IMR-90 (cell line): ENCODE results near the gene FAM174B. TPM values are rescaled to one million over a fixed set of nuclear protein-coding genes. Genes with fewer than 3 reads are reported as not detected.

Source experiments
- ATAC-seq: fragments of 200-7000 bp; cut with Tn5 transposase; 2 replicates; pipeline ENCODE4 v1.9.1; 2020; ENCODE audit warnings: low read depth, mild to moderate bottlenecking, moderate library complexity
- BruUV-seq: library from RNA; stranded (reverse); fragments of 400-500 nt; replicated peaks from 2 replicates; lab custom pipeline; 2021; lab: Mats Ljungman, UMichigan
- CTCF ChIA-PET: fragments of 300-600 bp; formaldehyde crosslinking; extraction: SDS; loops from one replicate; lab custom pipeline; 2021; ENCODE audit warnings: antibody characterized with exemption; lab: Yijun Ruan, JAX
- POLR2A ChIA-PET: fragments of 300-600 bp; sonication (Branson Sonifier 250); formaldehyde crosslinking; loops from one replicate; lab custom pipeline; 2022; ENCODE audit warnings: antibody characterized with exemption; ENCODE audit not compliant: unreplicated experiment; lab: Charles Lee
- DNase-seq: peaks from one replicate; pipeline ENCODE4 v3.0.0; 2013
- H2AFZ ChIP-seq: replicated peaks from 2 replicates; pipeline ENCODE3; 2013; ENCODE audit warnings: low read length, mild to moderate bottlenecking; ENCODE audit not compliant: poor library complexity
- H2AK5ac ChIP-seq: 2 replicates; pipeline ENCODE4 v1.6.1; 2013; ENCODE audit warnings: low read depth, low read length, inconsistent platforms
- H2AK9ac ChIP-seq: replicated peaks from 2 replicates; pipeline ENCODE3; 2013; ENCODE audit warnings: mild to moderate bottlenecking, low read depth, low read length, moderate library complexity; ENCODE audit not compliant: poor library complexity
- H2BK120ac ChIP-seq: 2 replicates; pipeline ENCODE4 v1.6.1; 2013; ENCODE audit warnings: low read depth, low read length, inconsistent platforms
- H2BK15ac ChIP-seq: 3 replicates; pipeline ENCODE4 v1.6.1; 2013; ENCODE audit warnings: low read depth, low read length, inconsistent platforms
- H2BK20ac ChIP-seq: 2 replicates; pipeline ENCODE4 v1.6.1; 2013; ENCODE audit warnings: low read depth, mild to moderate bottlenecking, inconsistent platforms, low read length, moderate library complexity
- H2BK5ac ChIP-seq: 2 replicates; pipeline ENCODE4 v1.6.1; 2013; ENCODE audit warnings: mild to moderate bottlenecking, low read depth, low read length, inconsistent platforms; ENCODE audit not compliant: poor library complexity, severe bottlenecking
- H3K14ac ChIP-seq: replicated peaks from 2 replicates; pipeline ENCODE4 v1.6.1; 2013; ENCODE audit warnings: low read depth, low read length, inconsistent platforms
- H3K18ac ChIP-seq: 2 replicates; pipeline ENCODE4 v1.6.1; 2013; ENCODE audit warnings: low read depth, low read length, control low read depth
- H3K23ac ChIP-seq: 2 replicates; pipeline ENCODE4 v1.6.1; 2013; ENCODE audit warnings: low read depth, low read length, inconsistent platforms
- H3K27ac ChIP-seq: 2 replicates; pipeline ENCODE4 v1.5.1; 2013; ENCODE audit warnings: mild to moderate bottlenecking, control low read depth, low read length; ENCODE audit not compliant: insufficient read depth
- H3K27me3 ChIP-seq: 2 replicates; pipeline ENCODE4 v1.6.1; 2013; ENCODE audit warnings: low read length; ENCODE audit not compliant: control insufficient read depth, insufficient read depth
- H3K36me3 ChIP-seq: 2 replicates; pipeline ENCODE4 v1.6.1; 2013; ENCODE audit warnings: low read length, mixed read lengths; ENCODE audit not compliant: control insufficient read depth, insufficient read depth
- H3K4ac ChIP-seq: 2 replicates; pipeline ENCODE4 v1.6.1; 2013; ENCODE audit warnings: low read depth, low read length, inconsistent platforms
- H3K4me1 ChIP-seq: 2 replicates; pipeline ENCODE4 v1.6.1; 2013; ENCODE audit warnings: low read length, mixed read lengths; ENCODE audit not compliant: control insufficient read depth, insufficient read depth
- H3K4me2 ChIP-seq: 2 replicates; pipeline ENCODE4 v1.6.1; 2013; ENCODE audit warnings: low read depth, mild to moderate bottlenecking, control low read depth, low read length, moderate library complexity
- H3K4me3 ChIP-seq: 2 replicates; pipeline ENCODE4 v1.5.1; 2013; ENCODE audit warnings: low read depth, mild to moderate bottlenecking, control low read depth, low read length, moderate library complexity; ENCODE audit not compliant: insufficient read depth
- H3K56ac ChIP-seq: 2 replicates; pipeline ENCODE4 v1.6.1; 2013; ENCODE audit warnings: low read length, inconsistent platforms; ENCODE audit not compliant: insufficient read depth; ENCODE audit errors: extremely low read depth
- H3K79me1 ChIP-seq, 2 experiments: 2 replicates each; pipeline ENCODE4 v1.6.1; 2013; ENCODE audit warnings: low read length in 2 of 2, inconsistent platforms in 1 of 2, low read depth in 1 of 2
- H3K9ac ChIP-seq: 2 replicates; pipeline ENCODE4 v1.6.1; 2013; ENCODE audit warnings: low read depth, low read length, control low read depth
- H3K9me1 ChIP-seq: 2 replicates; pipeline ENCODE4 v1.6.1; 2013; ENCODE audit warnings: low read length, inconsistent platforms; ENCODE audit not compliant: insufficient read depth
- H3K9me3 ChIP-seq: 2 replicates; pipeline ENCODE4 v1.6.1; 2013; ENCODE audit warnings: low read length; ENCODE audit not compliant: control insufficient read depth, insufficient read depth
- H4K20me1 ChIP-seq: 2 replicates; pipeline ENCODE4 v1.6.1; 2013; ENCODE audit warnings: low read length, inconsistent platforms; ENCODE audit not compliant: insufficient read depth
- H4K5ac ChIP-seq: 2 replicates; pipeline ENCODE4 v1.6.1; 2013; ENCODE audit warnings: mild to moderate bottlenecking, low read depth, low read length, control low read depth
- H4K8ac ChIP-seq, 2 experiments: 2 replicates each; pipeline ENCODE4 v1.6.1; 2013; ENCODE audit warnings: low read depth in 2 of 2, low read length in 2 of 2, control low read depth in 1 of 2, inconsistent platforms in 1 of 2
- H4K91ac ChIP-seq: 2 replicates; pipeline ENCODE4 v1.6.1; 2013; ENCODE audit warnings: low read depth, low read length, inconsistent platforms; ENCODE audit not compliant: insufficient read depth
- BHLHE40 ChIP-seq: fragments of 150-350 bp; IDR thresholded peaks from 2 replicates; pipeline ENCODE4 v1.6.1; 2016; ENCODE audit warnings: mild to moderate bottlenecking, low read depth, low read length
- CEBPB ChIP-seq: IDR thresholded peaks from 2 replicates; pipeline ENCODE4 v1.6.1; 2012; ENCODE audit warnings: low read depth, low read length, improper control_type of control experiment
- CHD1 ChIP-seq: IDR thresholded peaks from 2 replicates; pipeline ENCODE4 v1.6.1; 2012; ENCODE audit warnings: low read depth, low read length, improper control_type of control experiment
- FOS ChIP-seq: fragments of 150-350 bp; IDR thresholded peaks from 2 replicates; pipeline ENCODE4 v1.6.1; 2016; ENCODE audit warnings: low read depth, low read length
- MAFK ChIP-seq: IDR thresholded peaks from 2 replicates; pipeline ENCODE4 v1.6.1; 2012; ENCODE audit warnings: low read depth, low read length, improper control_type of control experiment
- MAZ ChIP-seq: IDR thresholded peaks from 2 replicates; pipeline ENCODE4 v1.6.1; 2012; ENCODE audit warnings: low read depth, mild to moderate bottlenecking, low read length, improper control_type of control experiment, moderate library complexity, borderline replicate concordance
- MXI1 ChIP-seq: IDR thresholded peaks from 2 replicates; pipeline ENCODE4 v1.6.1; 2012; ENCODE audit warnings: low read depth, mild to moderate bottlenecking, low read length, moderate library complexity, borderline replicate concordance
- NFE2L2 ChIP-seq: fragments of 150-350 bp; IDR thresholded peaks from 2 replicates; pipeline ENCODE4 v1.6.1; 2016; ENCODE audit warnings: low read depth, mild to moderate bottlenecking, low read length
- POLR2A ChIP-seq: IDR thresholded peaks from 2 replicates; pipeline ENCODE4 v1.6.1; 2012; ENCODE audit warnings: mild to moderate bottlenecking, low read depth, low read length
- RAD21 ChIP-seq: IDR thresholded peaks from 2 replicates; pipeline ENCODE4 v1.6.1; 2012; ENCODE audit warnings: low read length, improper control_type of control experiment
- RCOR1 ChIP-seq: IDR thresholded peaks from 2 replicates; pipeline ENCODE4 v1.6.1; 2012; ENCODE audit warnings: mild to moderate bottlenecking, low read length, improper control_type of control experiment; ENCODE audit not compliant: insufficient replicate concordance
- RFX5 ChIP-seq: IDR thresholded peaks from 2 replicates; pipeline ENCODE4 v1.8.0; 2012; ENCODE audit warnings: low read depth, mild to moderate bottlenecking, low read length, moderate library complexity
- SMC3 ChIP-seq: fragments of 150-350 bp; IDR thresholded peaks from 2 replicates; pipeline ENCODE4 v1.6.1; 2016; ENCODE audit warnings: low read depth, mild to moderate bottlenecking, antibody characterized with exemption, low read length, moderate library complexity
- WGBS, 2 experiments: methylation state at CpG; one replicate each; pipeline versions ENCODE4 v1.1.5 to v1.1.7; 2013; ENCODE audit warnings: missing lambda C conversion rate in 2 of 2; ENCODE audit not compliant: insufficient read length in 1 of 2; ENCODE audit errors: extremely low coverage in 2 of 2; 5-methylcytosine and 5-hydroxymethylcytosine counted together
- dilution Hi-C: fragments of 300-500 bp; cut with HindIII; formaldehyde crosslinking; loops from one replicate; pipeline ENCODE4 v1.14.3; 2018; ENCODE audit warnings: low sequenced_read_pairs; ENCODE audit not compliant: unreplicated experiment
- in situ Hi-C: fragments of 300-500 bp; cut with MboI; formaldehyde crosslinking; loops from 3 replicates; pipeline ENCODE4 v1.14.3; 2019; ENCODE audit warnings: low sequenced_read_pairs, inconsistent platforms, mixed read lengths
- intact Hi-C: fragments of 100-400 bp; cut with micrococcal nuclease; formaldehyde crosslinking; loops from 2 replicates; pipeline ENCODE4 v1.10.0; 2022
- polyA plus RNA-seq, 3 experiments: library from polyadenylated mRNA; depleted of rRNA; stranded (reverse); fragments of >200 nt; gene quantifications; 2 replicates each; pipeline ENCODE4 v1.2.3, GENCODE V29; 2012; ENCODE audit warnings: low replicate concordance in 1 of 3
- total RNA-seq: library from RNA; depleted of rRNA; stranded (reverse); fragments of >200 nt; gene quantifications from 2 replicates; pipeline ENCODE4 v1.2.3, GENCODE V29; 2012
- TF ChIP-seq, protein P1 (sequence below): fragments of 150-350 bp; IDR thresholded peaks from 2 replicates; pipeline ENCODE4 v1.6.1; 2017; ENCODE audit warnings: mild to moderate bottlenecking, antibody characterized with exemption, low read length, low read depth
- TF ChIP-seq, protein P2 (sequence below): conservative IDR thresholded peaks from 2 replicates; pipeline ENCODE4 v1.5.1; 2012; ENCODE audit warnings: mild to moderate bottlenecking, low read depth, low read length, improper control_type of control experiment
- TF ChIP-seq, protein P3 (sequence below): fragments of 150-350 bp; IDR thresholded peaks from 2 replicates; pipeline ENCODE4 v1.6.1; 2016; ENCODE audit warnings: low read depth, mild to moderate bottlenecking, low read length, moderate library complexity, borderline replicate concordance

The FAM174B gene
- total and polyA plus RNA-seq, 2 of the 4 experiments (the other 2 are of a cell fraction) = 0.18 to 0.56 TPM

DNA sequence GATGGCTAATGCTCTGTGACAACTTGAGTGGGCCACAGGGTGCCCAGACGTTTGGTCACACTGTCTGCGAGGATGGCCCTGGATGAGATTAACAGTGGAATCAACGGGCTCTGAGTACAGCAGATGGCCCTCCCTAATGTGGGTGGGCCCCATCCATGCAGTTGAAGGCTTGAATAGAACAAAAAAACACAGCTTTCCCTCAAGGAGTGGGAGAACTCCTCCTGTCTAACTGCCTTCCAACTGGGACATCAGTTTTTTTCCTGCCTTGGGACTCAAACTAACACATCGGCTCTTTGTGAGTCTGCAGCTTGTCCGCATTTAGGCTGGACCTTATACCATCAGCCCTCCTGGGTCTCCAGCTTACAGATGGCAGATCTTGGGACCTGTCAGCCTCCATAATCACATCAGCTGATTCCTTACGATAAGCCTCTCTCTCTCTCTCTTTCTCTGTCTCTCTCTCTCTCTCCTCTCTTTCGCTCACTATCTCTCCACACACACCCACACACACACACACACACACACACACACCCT lies 20.8 kb downstream of the FAM174B start:
- Histone ChIP-seq H3K14ac (no peak overlapping the region), H2BK5ac (no peak overlapping the region), H2AK9ac (no peak overlapping the region), H3K4me1 (peaks cover 8% of the 10 kb centered on the region; the same call in 1 of the 2 replicates), H3K4me2 (no peak overlapping the region), H3K9me3 (no peaks in the 10 kb centered on the region), H3K79me1 (no peaks in the 10 kb centered on the region), H2BK15ac (no peak overlapping the region), H4K8ac (no peak overlapping the region), H3K9me1 (no peaks in the 10 kb centered on the region), H3K4me3 (no peak overlapping the region), H2AFZ (no peak overlapping the region), H4K91ac (no peak overlapping the region), H2BK20ac (no peak overlapping the region), H3K4ac (no peak overlapping the region), H3K56ac (no peak overlapping the region), H3K27me3 (no peaks in the 10 kb centered on the region; the same call in 1 of the 2 replicates), H3K36me3 (no peaks in the 10 kb centered on the region), H4K5ac (no peak overlapping the region), H3K23ac (no peak overlapping the region), H2AK5ac (no peak overlapping the region), H2BK120ac (no peak overlapping the region), H3K18ac (no peak overlapping the region), H3K27ac (no peak overlapping the region), H3K9ac (no peak overlapping the region), H4K20me1 (no peaks in the 10 kb centered on the region)
- intact Hi-C loops (no loop called here), dilution Hi-C loops (no loop called here), in situ Hi-C loops (no loop called here)
- POLR2A ChIA-PET = no interaction called here
- 75% methylated on average over 4 of the region's 7 CpGs; no CpG with 5 or more reads in 1 of the 2 experiments for WGBS, 2 experiments
- ATAC-seq (no peak), DNase-seq (no peak)
- TF ChIP-seq, protein P1, sequence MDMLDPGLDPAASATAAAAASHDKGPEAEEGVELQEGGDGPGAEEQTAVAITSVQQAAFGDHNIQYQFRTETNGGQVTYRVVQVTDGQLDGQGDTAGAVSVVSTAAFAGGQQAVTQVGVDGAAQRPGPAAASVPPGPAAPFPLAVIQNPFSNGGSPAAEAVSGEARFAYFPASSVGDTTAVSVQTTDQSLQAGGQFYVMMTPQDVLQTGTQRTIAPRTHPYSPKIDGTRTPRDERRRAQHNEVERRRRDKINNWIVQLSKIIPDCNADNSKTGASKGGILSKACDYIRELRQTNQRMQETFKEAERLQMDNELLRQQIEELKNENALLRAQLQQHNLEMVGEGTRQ = no peak
- TF ChIP-seq RAD21 (no peak), NFE2L2 (no peak), FOS (no peak), BHLHE40 (no peak), MAZ (no peak), RFX5 (no peak), RCOR1 (no peak), MAFK (no peak), CHD1 (no peak), POLR2A (no peak), CEBPB (no peak), MXI1 (no peak), SMC3 (no peak)
- TF ChIP-seq, protein P2, sequence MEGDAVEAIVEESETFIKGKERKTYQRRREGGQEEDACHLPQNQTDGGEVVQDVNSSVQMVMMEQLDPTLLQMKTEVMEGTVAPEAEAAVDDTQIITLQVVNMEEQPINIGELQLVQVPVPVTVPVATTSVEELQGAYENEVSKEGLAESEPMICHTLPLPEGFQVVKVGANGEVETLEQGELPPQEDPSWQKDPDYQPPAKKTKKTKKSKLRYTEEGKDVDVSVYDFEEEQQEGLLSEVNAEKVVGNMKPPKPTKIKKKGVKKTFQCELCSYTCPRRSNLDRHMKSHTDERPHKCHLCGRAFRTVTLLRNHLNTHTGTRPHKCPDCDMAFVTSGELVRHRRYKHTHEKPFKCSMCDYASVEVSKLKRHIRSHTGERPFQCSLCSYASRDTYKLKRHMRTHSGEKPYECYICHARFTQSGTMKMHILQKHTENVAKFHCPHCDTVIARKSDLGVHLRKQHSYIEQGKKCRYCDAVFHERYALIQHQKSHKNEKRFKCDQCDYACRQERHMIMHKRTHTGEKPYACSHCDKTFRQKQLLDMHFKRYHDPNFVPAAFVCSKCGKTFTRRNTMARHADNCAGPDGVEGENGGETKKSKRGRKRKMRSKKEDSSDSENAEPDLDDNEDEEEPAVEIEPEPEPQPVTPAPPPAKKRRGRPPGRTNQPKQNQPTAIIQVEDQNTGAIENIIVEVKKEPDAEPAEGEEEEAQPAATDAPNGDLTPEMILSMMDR = no peak
- TF ChIP-seq, protein P3, sequence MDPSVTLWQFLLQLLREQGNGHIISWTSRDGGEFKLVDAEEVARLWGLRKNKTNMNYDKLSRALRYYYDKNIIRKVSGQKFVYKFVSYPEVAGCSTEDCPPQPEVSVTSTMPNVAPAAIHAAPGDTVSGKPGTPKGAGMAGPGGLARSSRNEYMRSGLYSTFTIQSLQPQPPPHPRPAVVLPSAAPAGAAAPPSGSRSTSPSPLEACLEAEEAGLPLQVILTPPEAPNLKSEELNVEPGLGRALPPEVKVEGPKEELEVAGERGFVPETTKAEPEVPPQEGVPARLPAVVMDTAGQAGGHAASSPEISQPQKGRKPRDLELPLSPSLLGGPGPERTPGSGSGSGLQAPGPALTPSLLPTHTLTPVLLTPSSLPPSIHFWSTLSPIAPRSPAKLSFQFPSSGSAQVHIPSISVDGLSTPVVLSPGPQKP = no peak
- BruUV-seq = no TSS peak
- CTCF ChIA-PET = no interaction called here
